Mesothelial cell of epicardium (in vitro differentiated cells): ENCODE measurements around the gene GALNT6. TPM values are rescaled to one million over a fixed set of nuclear protein-coding genes. Genes with fewer than 3 reads are reported as not detected.

Experiments used
- DNase-seq, 2 experiments: peaks; one replicate each; pipeline ENCODE4 v3.0.0; 2021; ENCODE audit warnings: low spot score in 2 of 2; ENCODE audit not compliant: unreplicated experiment in 2 of 2
- H3K27ac Mint-ChIP-seq: 2 replicates; pipeline ENCODE4 v1.8.0; 2021; ENCODE audit warnings: mixed read lengths
- H3K27me3 Mint-ChIP-seq: 2 replicates; pipeline ENCODE4 v1.8.0; 2021; ENCODE audit warnings: low read depth, mixed read lengths
- H3K36me3 Mint-ChIP-seq: 2 replicates; pipeline ENCODE4 v1.8.0; 2021; ENCODE audit warnings: mixed read lengths
- H3K4me1 Mint-ChIP-seq: 2 replicates; pipeline ENCODE4 v1.8.0; 2021; ENCODE audit warnings: mixed read lengths
- H3K4me3 Mint-ChIP-seq: 2 replicates; pipeline ENCODE4 v1.8.0; 2021; ENCODE audit warnings: mild to moderate bottlenecking, moderate library complexity, mixed read lengths
- H3K9me3 Mint-ChIP-seq: 2 replicates; pipeline ENCODE4 v1.8.0; 2021; ENCODE audit warnings: mixed read lengths
- total RNA-seq: library from RNA; stranded (reverse); gene quantifications from 3 replicates; pipeline ENCODE4 v1.2.1, GENCODE V29; 2021
- TF ChIP-seq, protein P1 (sequence below): fragments of 200-600 bp; sonication (generic); IDR thresholded peaks from one replicate; pipeline ENCODE4 v1.5.0; 2021; ENCODE audit warnings: antibody characterized with exemption; ENCODE audit not compliant: unreplicated experiment

GALNT6 gene
- total RNA-seq, 1 donor from 2014 or later = 12.8 TPM

GRCh38 chr12:51399891-51400290, 8.7 kb upstream of the GALNT6 start:
- Mint-ChIP-seq H3K4me1 (peaks cover 29% of the 10 kb centered on the region), H3K9me3 (no peaks in the 10 kb centered on the region), H3K4me3 (no peak overlapping the region), H3K27me3 (no peaks in the 10 kb centered on the region), H3K27ac (no peak overlapping the region), H3K36me3 (no peaks in the 10 kb centered on the region)
- DNase-seq = no peak
- TF ChIP-seq, protein P1, sequence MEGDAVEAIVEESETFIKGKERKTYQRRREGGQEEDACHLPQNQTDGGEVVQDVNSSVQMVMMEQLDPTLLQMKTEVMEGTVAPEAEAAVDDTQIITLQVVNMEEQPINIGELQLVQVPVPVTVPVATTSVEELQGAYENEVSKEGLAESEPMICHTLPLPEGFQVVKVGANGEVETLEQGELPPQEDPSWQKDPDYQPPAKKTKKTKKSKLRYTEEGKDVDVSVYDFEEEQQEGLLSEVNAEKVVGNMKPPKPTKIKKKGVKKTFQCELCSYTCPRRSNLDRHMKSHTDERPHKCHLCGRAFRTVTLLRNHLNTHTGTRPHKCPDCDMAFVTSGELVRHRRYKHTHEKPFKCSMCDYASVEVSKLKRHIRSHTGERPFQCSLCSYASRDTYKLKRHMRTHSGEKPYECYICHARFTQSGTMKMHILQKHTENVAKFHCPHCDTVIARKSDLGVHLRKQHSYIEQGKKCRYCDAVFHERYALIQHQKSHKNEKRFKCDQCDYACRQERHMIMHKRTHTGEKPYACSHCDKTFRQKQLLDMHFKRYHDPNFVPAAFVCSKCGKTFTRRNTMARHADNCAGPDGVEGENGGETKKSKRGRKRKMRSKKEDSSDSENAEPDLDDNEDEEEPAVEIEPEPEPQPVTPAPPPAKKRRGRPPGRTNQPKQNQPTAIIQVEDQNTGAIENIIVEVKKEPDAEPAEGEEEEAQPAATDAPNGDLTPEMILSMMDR = no peak

- H3K27me3 Mint-ChIP-seq = peaks cover 13% of the 10 kb centered on the region
- H3K9me3 Mint-ChIP-seq = no peaks in the 10 kb centered on the region
- DNase-seq = no peak
- peaks cover 37% of the 10 kb centered on the region for H3K4me1 Mint-ChIP-seq
- no peak overlapping the region for H3K27ac Mint-ChIP-seq
- no peaks in the 10 kb centered on the region for H3K36me3 Mint-ChIP-seq
- no peak overlapping the region for H3K4me3 Mint-ChIP-seq
- TF ChIP-seq, protein P1 = no peak
Observed at GRCh38 chr12:51397670-51398069, 6.5 kb upstream of the GALNT6 start.

GRCh38 chr12:51395283-51396230, 4.4 kb upstream of the GALNT6 start:
- H3K27me3 Mint-ChIP-seq = peaks cover 29% of the 10 kb centered on the region
- H3K4me1 Mint-ChIP-seq = peaks cover 46% of the 10 kb centered on the region
- DNase-seq = no peak

GRCh38 chr12:51393676-51394545, 2.7 kb upstream of the GALNT6 start:
- H3K27ac Mint-ChIP-seq = no peak overlapping the region

More at GRCh38 chr12:51395283-51396230, 4.4 kb upstream of the GALNT6 start:
- TF ChIP-seq, protein P1 = no peak
- Mint-ChIP-seq H3K36me3 (no peaks in the 10 kb centered on the region), H3K27ac (no peak overlapping the region), H3K9me3 (no peaks in the 10 kb centered on the region), H3K4me3 (no peak overlapping the region)

More at GRCh38 chr12:51393676-51394545, 2.7 kb upstream of the GALNT6 start:
- DNase-seq = no peak
- Mint-ChIP-seq H3K4me1 (peaks cover 44% of the 10 kb centered on the region), H3K4me3 (no peak overlapping the region), H3K9me3 (no peaks in the 10 kb centered on the region), H3K36me3 (no peaks in the 10 kb centered on the region), H3K27me3 (peaks cover 31% of the 10 kb centered on the region)
- TF ChIP-seq, protein P1 = no peak
